ENCODE data around the gene LYRM9. TPM values are rescaled to one million over a fixed set of nuclear protein-coding genes. Genes with fewer than 3 reads are reported as not detected.
"Not testable (repeated sequence)": the region's sequence is repeated elsewhere in the genome, so short reads cannot be mapped to it uniquely, and the experiment has no call there.

The LYRM9 gene
- total and polyA plus RNA-seq, 8 donors: 0.58 to 20.3 (median 11.5) TPM

- intact Hi-C loops (cut with DNase I; ENCODE audit: low total_unique reads): no loop called here
- no peak overlapping the region for H3K4me3 ChIP-seq
- 67 to 84% (median 74%) methylated on average over 7 of the region's 7 CpGs for WGBS, 5 donors
- H3K4me1 ChIP-seq: no peaks in the 10 kb centered on the region
- H3K36me3 ChIP-seq: no peaks in the 10 kb centered on the region
- no peak for DNase-seq
- no peaks in the 10 kb centered on the region for H3K9me3 ChIP-seq
- TF ChIP-seq POLR2A (IDR thresholded peaks at IDR 0.05) (no peak), CTCF (IDR thresholded peaks at IDR 0.05) (no peak), POLR2AphosphoS5 (IDR thresholded peaks at IDR 0.05) (no peak), EP300 (IDR thresholded peaks at IDR 0.05) (no peak)
- H3K27ac ChIP-seq: no peak overlapping the region
- H3K27me3 ChIP-seq: peaks cover 0 to 9% (median 0%) of the 10 kb centered on the region in 3 donors
Measured at GRCh38 chr17:27914382-27914781, 21.2 kb upstream of the LYRM9 start.

- no peak overlapping the region for H3K27ac ChIP-seq
- no peaks in the 10 kb centered on the region for H3K9me3 ChIP-seq
- DNase-seq: no peak
- H3K4me1 ChIP-seq: no peaks in the 10 kb centered on the region
- no peaks in the 10 kb centered on the region for H3K36me3 ChIP-seq
- TF ChIP-seq CTCF (IDR thresholded peaks at IDR 0.05) (no peak), EP300 (IDR thresholded peaks at IDR 0.05) (no peak), POLR2AphosphoS5 (IDR thresholded peaks at IDR 0.05) (no peak), POLR2A (IDR thresholded peaks at IDR 0.05) (no peak)
- intact Hi-C loops (cut with DNase I; ENCODE audit: low total_unique reads): no loop called here
- no peak overlapping the region for H3K4me3 ChIP-seq
- 70 to 80% (median 76%) methylated on average over 2 of the region's 2 CpGs for WGBS, 5 donors
- H3K27me3 ChIP-seq: peaks cover 0 to 9% (median 0%) of the 10 kb centered on the region in 3 donors
Measured at GRCh38 chr17:27912964-27913363, 19.8 kb upstream of the LYRM9 start.

DNA sequence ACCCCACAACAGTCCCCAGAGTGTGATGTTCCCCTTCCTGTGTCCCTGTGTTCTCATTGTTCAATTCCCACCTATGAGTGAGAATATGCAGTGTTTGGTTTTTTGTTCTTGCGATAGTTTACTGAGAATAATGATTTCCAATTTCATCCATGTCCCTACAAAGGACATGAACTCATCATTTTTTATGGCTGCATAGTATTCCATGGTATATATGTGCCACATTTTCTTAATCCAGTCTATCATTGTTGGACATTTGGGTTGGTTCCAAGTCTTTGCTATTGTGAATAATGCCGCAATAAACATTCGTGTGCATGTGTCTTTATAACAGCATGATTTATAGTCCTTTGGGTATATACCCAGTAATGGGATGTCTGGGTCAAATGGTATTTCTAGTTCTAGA, 19.1 kb upstream of the LYRM9 start:
- H3K36me3 ChIP-seq; H3K4me1 ChIP-seq; DNase-seq; H3K4me3 ChIP-seq; H3K9me3 ChIP-seq; intact Hi-C loops (cut with DNase I; ENCODE audit: low total_unique reads); H3K27me3 ChIP-seq; H3K27ac ChIP-seq: not testable (repeated sequence)
- WGBS, 5 donors: 74 to 88% (median 83%) methylated on average over 2 to 3 of the region's 3 CpGs

GRCh38 chr17:27907976-27908558, 14.9 kb upstream of the LYRM9 start:
- 72 to 91% (median 80%) methylated on average over 4 of the region's 4 CpGs for WGBS, 5 donors
- no peaks in the 10 kb centered on the region for H3K9me3 ChIP-seq
- no peak overlapping the region for H3K4me3 ChIP-seq
- no peaks in the 10 kb centered on the region for H3K36me3 ChIP-seq
- no peak overlapping the region for H3K27ac ChIP-seq
- DNase-seq: no peak
- intact Hi-C loops (cut with DNase I; ENCODE audit: low total_unique reads): no loop called here
- H3K4me1 ChIP-seq: no peaks in the 10 kb centered on the region
- TF ChIP-seq CTCF (IDR thresholded peaks at IDR 0.05) (no peak), POLR2A (IDR thresholded peaks at IDR 0.05) (no peak), POLR2AphosphoS5 (IDR thresholded peaks at IDR 0.05) (no peak), EP300 (IDR thresholded peaks at IDR 0.05) (no peak)
- H3K27me3 ChIP-seq: no peaks in the 10 kb centered on the region

- DNase-seq: no peak
- TF ChIP-seq CTCF (IDR thresholded peaks at IDR 0.05): no peak
- no peak for TF ChIP-seq EP300 (IDR thresholded peaks at IDR 0.05)
- Histone ChIP-seq H3K4me1 (no peaks in the 10 kb centered on the region), H3K4me3 (no peak overlapping the region), H3K27ac (no peak overlapping the region), H3K27me3 (no peaks in the 10 kb centered on the region), H3K36me3 (no peaks in the 10 kb centered on the region), H3K9me3 (no peaks in the 10 kb centered on the region)
- intact Hi-C loops (cut with DNase I; ENCODE audit: low total_unique reads): no loop called here
- 48 to 73% (median 64%) methylated on average over 3 of the region's 3 CpGs for WGBS, 5 donors
Measured at GRCh38 chr17:27906623-27907022, 13.5 kb upstream of the LYRM9 start.
